ENCODE data around the gene PDPN. TPM values are rescaled to one million over a fixed set of nuclear protein-coding genes. Genes with fewer than 3 reads are reported as not detected.

Gene PDPN
- total and polyA plus RNA-seq, 9 of the 15 experiments (the other 6 are each of a cell fraction or from before 2014, with no cell fraction given): 0.11 TPM; not detected in 8

DNA sequence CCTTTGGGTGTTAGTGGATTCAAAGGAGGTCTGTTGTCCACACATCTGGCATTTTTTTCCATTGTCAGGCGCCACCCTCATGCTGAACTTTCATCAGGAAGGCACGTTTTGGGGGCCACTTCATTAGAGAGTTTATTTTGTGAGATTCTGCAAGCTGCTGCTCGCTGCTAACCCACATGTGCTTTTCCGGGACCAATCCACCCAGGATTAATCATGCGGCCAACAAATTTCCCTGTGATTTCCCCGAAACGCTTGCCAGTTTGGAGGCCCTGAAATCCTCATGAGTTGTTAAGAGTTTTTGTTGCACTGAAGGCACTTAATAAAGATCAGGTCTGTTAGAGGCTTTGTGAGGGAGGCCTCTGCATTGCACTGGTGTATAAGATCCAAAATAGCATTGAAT is 2.4 kb downstream of the PDPN start:
- ChIA-PET POLR2A (interaction anchor here (0.6 kb wide), 1 partner anchor 105 kb away, joined by 3 read pairs; no protein-coding TSS in a partner anchor), CTCF (ENCODE audit: low intra/inter-chr PET ratio) (no interaction called here)
- Histone ChIP-seq H3K27ac (ENCODE audit: extremely low read depth, low read depth, low read length) (no peak overlapping the region), H3K79me2 (ENCODE audit: control insufficient read depth, insufficient read depth, low read length) (no peaks in the 10 kb centered on the region), H3K9me3 (replicated peaks; ENCODE audit: control insufficient read depth, insufficient read depth, low read depth, low read length) (no peaks in the 10 kb centered on the region), H3K4me2 (ENCODE audit: insufficient read depth, low read length) (no peak overlapping the region), H3K36me3 (ENCODE audit: control insufficient read depth, insufficient read depth, low read length) (no peaks in the 10 kb centered on the region), H3K4me3 (no peak overlapping the region), H4K20me1 (replicated peaks; ENCODE audit: control insufficient read depth, insufficient read depth, low read length) (no peaks in the 10 kb centered on the region), H2AFZ (ENCODE audit: low read depth, low read length) (no peak overlapping the region), H3K4me1 (replicated peaks in 1 of 2; ENCODE audit: control insufficient read depth in 2 of 2, insufficient read depth in 2 of 2, low read length in 2 of 2) (peaks cover 0 to 4% of the 10 kb centered on the region in 2 experiments; a peak in 1 of 5 replicates), H3K9ac (ENCODE audit: insufficient read depth in 1 of 2, low read depth in 2 of 2, low read length in 2 of 2) (no peak overlapping the region), H3K9me1 (ENCODE audit: control insufficient read depth, insufficient read depth, low read length) (no peaks in the 10 kb centered on the region), H3K27me3 (ENCODE audit: control insufficient read depth in 2 of 2, insufficient read depth in 2 of 2, low read length in 2 of 2) (peaks cover 47 to 71% of the 10 kb centered on the region in 2 experiments)
- 2% methylated on average over 7 of the region's 7 CpGs for WGBS (ENCODE audit: insufficient coverage, low coverage, missing lambda C conversion rate)
- TF ChIP-seq MTA2 (IDR thresholded peaks at IDR 0.05; ENCODE audit: low read depth) (no peak), MCM7 (IDR thresholded peaks at IDR 0.05) (no peak), ZNF57 (CRISPR knock-in tag; IDR thresholded peaks at IDR 0.05) (no peak), TBL1XR1 (IDR thresholded peaks at IDR 0.05; ENCODE audit: low read length in 2 of 2) (no peak), RBM25 (IDR thresholded peaks at IDR 0.05; ENCODE audit: low read depth, low read length, severe bottlenecking) (no peak)
- TF ChIP-seq, protein P1, sequence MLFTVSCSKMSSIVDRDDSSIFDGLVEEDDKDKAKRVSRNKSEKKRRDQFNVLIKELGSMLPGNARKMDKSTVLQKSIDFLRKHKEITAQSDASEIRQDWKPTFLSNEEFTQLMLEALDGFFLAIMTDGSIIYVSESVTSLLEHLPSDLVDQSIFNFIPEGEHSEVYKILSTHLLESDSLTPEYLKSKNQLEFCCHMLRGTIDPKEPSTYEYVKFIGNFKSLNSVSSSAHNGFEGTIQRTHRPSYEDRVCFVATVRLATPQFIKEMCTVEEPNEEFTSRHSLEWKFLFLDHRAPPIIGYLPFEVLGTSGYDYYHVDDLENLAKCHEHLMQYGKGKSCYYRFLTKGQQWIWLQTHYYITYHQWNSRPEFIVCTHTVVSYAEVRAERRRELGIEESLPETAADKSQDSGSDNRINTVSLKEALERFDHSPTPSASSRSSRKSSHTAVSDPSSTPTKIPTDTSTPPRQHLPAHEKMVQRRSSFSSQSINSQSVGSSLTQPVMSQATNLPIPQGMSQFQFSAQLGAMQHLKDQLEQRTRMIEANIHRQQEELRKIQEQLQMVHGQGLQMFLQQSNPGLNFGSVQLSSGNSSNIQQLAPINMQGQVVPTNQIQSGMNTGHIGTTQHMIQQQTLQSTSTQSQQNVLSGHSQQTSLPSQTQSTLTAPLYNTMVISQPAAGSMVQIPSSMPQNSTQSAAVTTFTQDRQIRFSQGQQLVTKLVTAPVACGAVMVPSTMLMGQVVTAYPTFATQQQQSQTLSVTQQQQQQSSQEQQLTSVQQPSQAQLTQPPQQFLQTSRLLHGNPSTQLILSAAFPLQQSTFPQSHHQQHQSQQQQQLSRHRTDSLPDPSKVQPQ (CRISPR knock-in tag; IDR thresholded peaks at IDR 0.05; ENCODE audit: borderline replicate concordance): no peak
- intact Hi-C loops (cut with micrococcal nuclease) (no loop called here), in situ Hi-C loops (cut with MboI) (no loop called here)
- no TSS peak for BruUV-seq (replicated peaks)
- no peak for DNase-seq (ENCODE audit: extremely low read depth in 1 of 4, low spot score in 3 of 4)
- ATAC-seq: no peak
- no peak for FAIRE-seq

All from K562 (cell line).